ENCODE data around the gene DMWD.

DNA sequence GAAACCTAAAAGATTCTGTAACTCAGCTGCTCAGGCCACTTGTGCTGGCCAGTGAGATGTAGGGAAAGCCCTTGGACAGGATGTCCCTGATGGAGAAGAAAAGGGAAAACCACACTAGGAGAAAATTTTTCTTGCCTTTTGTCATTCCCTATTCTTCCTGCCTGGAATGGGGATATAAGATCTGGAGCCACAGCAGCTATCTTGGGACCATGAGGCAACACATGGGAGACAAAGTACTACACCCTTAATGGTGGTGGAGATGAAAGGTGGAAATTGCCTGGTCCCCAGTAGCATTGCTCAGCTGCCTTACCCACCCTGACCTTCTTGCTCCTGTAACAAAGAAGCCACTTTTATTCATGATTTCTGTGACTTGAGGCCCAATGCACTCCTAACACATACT lies 13.1 kb upstream of the DMWD start:
- TF ChIP-seq, protein P1, sequence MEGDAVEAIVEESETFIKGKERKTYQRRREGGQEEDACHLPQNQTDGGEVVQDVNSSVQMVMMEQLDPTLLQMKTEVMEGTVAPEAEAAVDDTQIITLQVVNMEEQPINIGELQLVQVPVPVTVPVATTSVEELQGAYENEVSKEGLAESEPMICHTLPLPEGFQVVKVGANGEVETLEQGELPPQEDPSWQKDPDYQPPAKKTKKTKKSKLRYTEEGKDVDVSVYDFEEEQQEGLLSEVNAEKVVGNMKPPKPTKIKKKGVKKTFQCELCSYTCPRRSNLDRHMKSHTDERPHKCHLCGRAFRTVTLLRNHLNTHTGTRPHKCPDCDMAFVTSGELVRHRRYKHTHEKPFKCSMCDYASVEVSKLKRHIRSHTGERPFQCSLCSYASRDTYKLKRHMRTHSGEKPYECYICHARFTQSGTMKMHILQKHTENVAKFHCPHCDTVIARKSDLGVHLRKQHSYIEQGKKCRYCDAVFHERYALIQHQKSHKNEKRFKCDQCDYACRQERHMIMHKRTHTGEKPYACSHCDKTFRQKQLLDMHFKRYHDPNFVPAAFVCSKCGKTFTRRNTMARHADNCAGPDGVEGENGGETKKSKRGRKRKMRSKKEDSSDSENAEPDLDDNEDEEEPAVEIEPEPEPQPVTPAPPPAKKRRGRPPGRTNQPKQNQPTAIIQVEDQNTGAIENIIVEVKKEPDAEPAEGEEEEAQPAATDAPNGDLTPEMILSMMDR (IDR thresholded peaks at IDR 0.05) = no peak
- TF ChIP-seq POLR2A (IDR thresholded peaks at IDR 0.05) = no peak

Data from uterus (tissue), 2 donors.